Fibroblast of skin of scalp (primary cell): Measurements from ENCODE around the gene TCHP.

Experiments used
- DNase-seq: peaks from one replicate; pipeline ENCODE4 v3.0.0-alpha.2; 2013

The TCHP gene

GRCh38 chr12:109963743-109964429 is 63.8 kb downstream of the TCHP start:
- DNase-seq = no peak

GRCh38 chr12:109966546-109966945 is 66.5 kb downstream of the TCHP start:
- DNase-seq = no peak

- DNase-seq = no peak
These were observed 67.4 kb downstream of the TCHP start for GRCh38 chr12:109967383-109968031.
